ENCODE measurements around the gene AP2A2. TPM values are rescaled to one million over a fixed set of nuclear protein-coding genes. Genes with fewer than 3 reads are reported as not detected.

AP2A2 gene
- total and polyA plus RNA-seq, 2 donors (not counting 1 experiment from before 2014, with no cell fraction given) = 53.1 to 57.0 TPM

DNA sequence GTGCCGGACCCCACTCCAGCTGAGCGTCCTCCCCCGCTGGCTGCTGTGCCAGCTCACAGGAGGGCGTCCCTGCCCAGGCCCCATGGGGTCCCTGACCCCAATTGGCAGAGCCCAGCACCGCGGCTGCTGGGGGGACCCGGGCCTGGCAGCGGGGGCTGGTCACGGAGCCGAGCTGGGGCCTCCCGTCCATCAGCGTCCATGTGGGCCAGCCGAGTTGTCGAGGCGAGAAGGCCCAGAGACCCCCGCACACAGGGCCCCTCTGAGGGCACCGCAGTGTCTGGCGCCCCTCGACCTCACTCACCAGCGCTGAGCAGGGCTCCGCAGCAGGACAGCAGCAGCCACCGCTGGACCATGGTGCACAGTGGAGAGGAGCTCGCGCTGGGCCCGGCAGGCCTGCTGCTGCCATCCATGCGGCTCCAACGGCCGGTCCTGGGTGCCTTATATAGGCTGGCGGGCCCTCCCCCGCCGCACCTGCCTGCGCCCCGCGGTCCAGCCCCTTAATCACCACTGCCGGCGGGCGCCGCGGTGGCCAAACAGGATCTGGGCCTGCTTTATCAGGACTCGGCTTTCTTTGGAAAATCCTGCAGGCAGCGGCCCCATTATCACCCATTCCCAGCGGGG is 110.7 kb downstream of the AP2A2 start, which contains the start of gene MUC6:
Gene MUC6 (minus strand): TSS at position 416 of the 621 bp plus-strand sequence. CDS start 63 bp downstream, at position 353.
- TF ChIP-seq EZH2 (IDR thresholded peaks at IDR 0.05; ENCODE audit: borderline replicate concordance, insufficient read depth, low read depth, low read length, poor library complexity, severe bottlenecking) = no peak
- TF ChIP-seq, protein P1, sequence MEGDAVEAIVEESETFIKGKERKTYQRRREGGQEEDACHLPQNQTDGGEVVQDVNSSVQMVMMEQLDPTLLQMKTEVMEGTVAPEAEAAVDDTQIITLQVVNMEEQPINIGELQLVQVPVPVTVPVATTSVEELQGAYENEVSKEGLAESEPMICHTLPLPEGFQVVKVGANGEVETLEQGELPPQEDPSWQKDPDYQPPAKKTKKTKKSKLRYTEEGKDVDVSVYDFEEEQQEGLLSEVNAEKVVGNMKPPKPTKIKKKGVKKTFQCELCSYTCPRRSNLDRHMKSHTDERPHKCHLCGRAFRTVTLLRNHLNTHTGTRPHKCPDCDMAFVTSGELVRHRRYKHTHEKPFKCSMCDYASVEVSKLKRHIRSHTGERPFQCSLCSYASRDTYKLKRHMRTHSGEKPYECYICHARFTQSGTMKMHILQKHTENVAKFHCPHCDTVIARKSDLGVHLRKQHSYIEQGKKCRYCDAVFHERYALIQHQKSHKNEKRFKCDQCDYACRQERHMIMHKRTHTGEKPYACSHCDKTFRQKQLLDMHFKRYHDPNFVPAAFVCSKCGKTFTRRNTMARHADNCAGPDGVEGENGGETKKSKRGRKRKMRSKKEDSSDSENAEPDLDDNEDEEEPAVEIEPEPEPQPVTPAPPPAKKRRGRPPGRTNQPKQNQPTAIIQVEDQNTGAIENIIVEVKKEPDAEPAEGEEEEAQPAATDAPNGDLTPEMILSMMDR (IDR thresholded peaks at IDR 0.05) = no peak

GRCh38 chr11:1036931-1037330 is 111.3 kb downstream of the AP2A2 start:
- DNase-seq (no peak), ATAC-seq (ENCODE audit: low read depth) (no peak)
- ChIA-PET CTCF (no interaction called here), POLR2A (no interaction called here)
- Histone ChIP-seq H3K9ac (ENCODE audit: low read length) (no peak overlapping the region), H3K4me1 (ENCODE audit: control insufficient read depth in 2 of 2, insufficient read depth in 2 of 2, low read length in 2 of 2) (no peaks in the 10 kb centered on the region), H3K36me3 (replicated peaks in 1 of 2; ENCODE audit: control extremely low read depth in 1 of 2, control insufficient read depth in 1 of 2, extremely low read depth in 1 of 2, insufficient read depth in 2 of 2, low read length in 1 of 2) (no peaks in the 10 kb centered on the region), H4K20me1 (ENCODE audit: control insufficient read depth, insufficient read depth, low read length, poor library complexity, severe bottlenecking) (no peaks in the 10 kb centered on the region), H3K27ac (ENCODE audit: low read length in 2 of 2) (no peak overlapping the region), H3K9me3 (ENCODE audit: control extremely low read depth in 1 of 3, control insufficient read depth in 2 of 3, insufficient read depth in 1 of 3, low read length in 2 of 3) (no peaks in the 10 kb centered on the region), H3K4me3 (ENCODE audit: control extremely low read depth in 1 of 5, extremely low read depth in 1 of 5, insufficient read depth in 1 of 5, low read depth in 2 of 5, low read length in 4 of 5) (no peak overlapping the region), H3K79me2 (ENCODE audit: control insufficient read depth, insufficient read depth, low read length) (no peaks in the 10 kb centered on the region), H3K4me2 (replicated peaks; ENCODE audit: low read depth, low read length, poor library complexity, severe bottlenecking) (no peak overlapping the region), H3K27me3 (replicated peaks in 1 of 4; ENCODE audit: control extremely low read depth in 1 of 4, control insufficient read depth in 3 of 4, insufficient read depth in 4 of 4, low read length in 3 of 4) (no peaks in the 10 kb centered on the region), H2AFZ (ENCODE audit: insufficient read depth, low read depth, low read length, poor library complexity, severe bottlenecking) (no peak overlapping the region)
- TF ChIP-seq, protein P1 (IDR thresholded peaks at IDR 0.05) = no peak
- no peak for TF ChIP-seq EZH2 (IDR thresholded peaks at IDR 0.05; ENCODE audit: borderline replicate concordance, insufficient read depth, low read depth, low read length, poor library complexity, severe bottlenecking)
- WGBS (ENCODE audit: insufficient coverage) = 79% methylated on average over 13 of the region's 13 CpGs
- Mint-ChIP-seq H3K27me3 (no peaks in the 10 kb centered on the region), H3K4me3 (no peak overlapping the region), H3K4me1 (no peaks in the 10 kb centered on the region), H3K9me3 (ENCODE audit: insufficient read depth) (no peaks in the 10 kb centered on the region), H3K27ac (no peak overlapping the region)
- intact Hi-C loops (cut with micrococcal nuclease) = no loop called here

More for the DNA sequence above, 110.7 kb downstream of the AP2A2 start, which contains the start of gene MUC6:
- H3K27me3 Mint-ChIP-seq = no peaks in the 10 kb centered on the region
- no peaks in the 10 kb centered on the region for H3K4me1 Mint-ChIP-seq
- no peak within 1 kb of the TSS for H3K4me3 ChIP-seq (ENCODE audit: control extremely low read depth in 1 of 5, extremely low read depth in 1 of 5, insufficient read depth in 1 of 5, low read depth in 2 of 5, low read length in 4 of 5)
- no peak within 1 kb of the TSS for H2AFZ ChIP-seq (ENCODE audit: insufficient read depth, low read depth, low read length, poor library complexity, severe bottlenecking)
- H3K27ac Mint-ChIP-seq = no peak within 1 kb of the TSS
- ChIA-PET CTCF (no interaction called here), POLR2A (no interaction called here)
- no peak within 1 kb of the TSS for H3K4me3 Mint-ChIP-seq
- H3K36me3 ChIP-seq (replicated peaks in 1 of 2; ENCODE audit: control extremely low read depth in 1 of 2, control insufficient read depth in 1 of 2, extremely low read depth in 1 of 2, insufficient read depth in 2 of 2, low read length in 1 of 2) = no peaks in the 10 kb centered on the region
- DNase-seq (no peak), ATAC-seq (ENCODE audit: low read depth) (no peak)
- no peaks in the 10 kb centered on the region for H4K20me1 ChIP-seq (ENCODE audit: control insufficient read depth, insufficient read depth, low read length, poor library complexity, severe bottlenecking)
- no peaks in the 10 kb centered on the region for H3K9me3 Mint-ChIP-seq (ENCODE audit: insufficient read depth)
- H3K79me2 ChIP-seq (ENCODE audit: control insufficient read depth, insufficient read depth, low read length) = no peaks in the 10 kb centered on the region
- no peak within 1 kb of the TSS for H3K27ac ChIP-seq (ENCODE audit: low read length in 2 of 2)
- intact Hi-C loops (cut with micrococcal nuclease) = no loop called here
- no peaks in the 10 kb centered on the region for H3K4me1 ChIP-seq (ENCODE audit: control insufficient read depth in 2 of 2, insufficient read depth in 2 of 2, low read length in 2 of 2)
- WGBS (ENCODE audit: insufficient coverage) = 85% methylated on average over 42 of the region's 42 CpGs
- H3K9me3 ChIP-seq (ENCODE audit: control extremely low read depth in 1 of 3, control insufficient read depth in 2 of 3, insufficient read depth in 1 of 3, low read length in 2 of 3) = no peaks in the 10 kb centered on the region
- H3K27me3 ChIP-seq (replicated peaks in 1 of 4; ENCODE audit: control extremely low read depth in 1 of 4, control insufficient read depth in 3 of 4, insufficient read depth in 4 of 4, low read length in 3 of 4) = no peaks in the 10 kb centered on the region
- H3K9ac ChIP-seq (ENCODE audit: low read length) = no peak within 1 kb of the TSS
- H3K4me2 ChIP-seq (replicated peaks; ENCODE audit: low read depth, low read length, poor library complexity, severe bottlenecking) = no peak within 1 kb of the TSS

Data from B cell (primary cell).